ENCODE data around the gene LONRF2.

DNA sequence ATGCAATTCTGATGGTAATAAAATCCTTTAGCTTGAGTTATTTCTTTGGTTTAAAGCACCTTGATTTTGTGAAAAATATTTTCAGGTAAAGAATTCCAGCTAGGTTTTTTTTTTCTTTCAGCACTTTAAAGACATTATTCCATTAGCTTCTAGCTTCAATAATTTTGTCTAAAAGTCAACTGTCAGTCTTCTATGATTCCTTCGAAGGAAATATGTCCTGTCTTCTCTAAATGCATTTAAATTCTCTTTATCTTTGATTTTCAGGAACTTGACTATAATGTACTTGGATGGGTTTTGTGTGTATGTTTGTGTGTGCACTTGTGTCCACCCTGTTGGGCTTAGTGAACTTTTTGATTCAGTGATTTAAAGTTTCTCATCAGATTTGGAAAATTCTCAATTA lies 4.7 kb downstream of the LONRF2 start:
- TF ChIP-seq, protein P1, sequence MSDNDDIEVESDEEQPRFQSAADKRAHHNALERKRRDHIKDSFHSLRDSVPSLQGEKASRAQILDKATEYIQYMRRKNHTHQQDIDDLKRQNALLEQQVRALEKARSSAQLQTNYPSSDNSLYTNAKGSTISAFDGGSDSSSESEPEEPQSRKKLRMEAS (CRISPR knock-in tag; IDR thresholded peaks at IDR 0.05) = no peak
- TF ChIP-seq, protein P2, sequence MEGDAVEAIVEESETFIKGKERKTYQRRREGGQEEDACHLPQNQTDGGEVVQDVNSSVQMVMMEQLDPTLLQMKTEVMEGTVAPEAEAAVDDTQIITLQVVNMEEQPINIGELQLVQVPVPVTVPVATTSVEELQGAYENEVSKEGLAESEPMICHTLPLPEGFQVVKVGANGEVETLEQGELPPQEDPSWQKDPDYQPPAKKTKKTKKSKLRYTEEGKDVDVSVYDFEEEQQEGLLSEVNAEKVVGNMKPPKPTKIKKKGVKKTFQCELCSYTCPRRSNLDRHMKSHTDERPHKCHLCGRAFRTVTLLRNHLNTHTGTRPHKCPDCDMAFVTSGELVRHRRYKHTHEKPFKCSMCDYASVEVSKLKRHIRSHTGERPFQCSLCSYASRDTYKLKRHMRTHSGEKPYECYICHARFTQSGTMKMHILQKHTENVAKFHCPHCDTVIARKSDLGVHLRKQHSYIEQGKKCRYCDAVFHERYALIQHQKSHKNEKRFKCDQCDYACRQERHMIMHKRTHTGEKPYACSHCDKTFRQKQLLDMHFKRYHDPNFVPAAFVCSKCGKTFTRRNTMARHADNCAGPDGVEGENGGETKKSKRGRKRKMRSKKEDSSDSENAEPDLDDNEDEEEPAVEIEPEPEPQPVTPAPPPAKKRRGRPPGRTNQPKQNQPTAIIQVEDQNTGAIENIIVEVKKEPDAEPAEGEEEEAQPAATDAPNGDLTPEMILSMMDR (IDR thresholded peaks at IDR 0.05) = no peak

Measured in WTC11 (cell line).